Stimulated activated CD8-positive, alpha-beta memory T cell treated with anti-CD3 and anti-CD28 coated beads, Interleukin-12 subunit alpha, Interleukin-12 subunit beta, amount 100 ng/mL, for 1 hour (primary cell): ENCODE results near the gene TLX2.

ENCODE experiments used
- DNase-seq: peaks from one replicate; pipeline ENCODE4 v3.0.0-alpha.2; 2020; ENCODE audit warnings: low read depth

TLX2 gene

DNA sequence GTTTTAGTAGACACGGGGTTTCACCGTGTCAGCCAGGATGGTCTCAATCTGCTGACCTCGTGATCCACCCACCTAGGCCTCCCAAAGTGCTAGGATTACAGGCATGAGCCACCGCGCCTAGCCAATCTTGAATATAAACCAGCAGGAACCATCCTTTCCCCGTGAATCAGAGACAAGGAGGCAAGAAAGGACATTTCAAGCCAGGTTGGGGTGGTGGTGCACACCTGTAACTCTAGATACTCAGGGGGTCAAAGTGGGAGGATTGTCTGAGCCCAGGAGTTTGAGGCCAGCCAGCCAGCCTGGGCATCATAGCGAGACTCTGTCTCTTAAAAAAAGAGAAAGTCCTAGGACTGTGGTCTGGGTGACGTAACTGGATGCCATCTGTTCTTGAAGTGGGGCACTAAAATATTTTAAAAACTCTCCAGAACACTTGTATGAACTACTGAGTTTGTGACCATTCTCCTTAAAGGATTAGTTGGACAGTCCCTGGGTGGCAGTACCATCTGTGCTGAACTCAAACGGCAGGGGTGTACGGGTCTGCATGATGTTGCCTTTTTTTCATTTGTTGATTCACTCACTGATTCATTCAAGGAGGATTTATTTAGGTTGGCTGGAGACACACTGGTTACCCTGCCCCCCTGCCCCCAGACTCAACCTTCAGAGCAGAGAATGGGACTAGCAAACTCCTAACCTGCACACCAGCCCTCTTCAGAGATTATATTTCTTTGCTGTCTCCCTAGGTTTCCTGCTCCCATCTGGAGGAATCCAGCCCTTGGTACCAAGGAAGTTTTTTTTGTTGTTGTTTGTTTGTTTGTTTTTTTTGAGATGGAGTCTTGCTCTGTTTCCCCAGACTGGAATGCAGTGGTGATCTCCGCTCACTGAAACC lies 2.9 kb upstream of the TLX2 start:
- DNase-seq: no peak

DNA sequence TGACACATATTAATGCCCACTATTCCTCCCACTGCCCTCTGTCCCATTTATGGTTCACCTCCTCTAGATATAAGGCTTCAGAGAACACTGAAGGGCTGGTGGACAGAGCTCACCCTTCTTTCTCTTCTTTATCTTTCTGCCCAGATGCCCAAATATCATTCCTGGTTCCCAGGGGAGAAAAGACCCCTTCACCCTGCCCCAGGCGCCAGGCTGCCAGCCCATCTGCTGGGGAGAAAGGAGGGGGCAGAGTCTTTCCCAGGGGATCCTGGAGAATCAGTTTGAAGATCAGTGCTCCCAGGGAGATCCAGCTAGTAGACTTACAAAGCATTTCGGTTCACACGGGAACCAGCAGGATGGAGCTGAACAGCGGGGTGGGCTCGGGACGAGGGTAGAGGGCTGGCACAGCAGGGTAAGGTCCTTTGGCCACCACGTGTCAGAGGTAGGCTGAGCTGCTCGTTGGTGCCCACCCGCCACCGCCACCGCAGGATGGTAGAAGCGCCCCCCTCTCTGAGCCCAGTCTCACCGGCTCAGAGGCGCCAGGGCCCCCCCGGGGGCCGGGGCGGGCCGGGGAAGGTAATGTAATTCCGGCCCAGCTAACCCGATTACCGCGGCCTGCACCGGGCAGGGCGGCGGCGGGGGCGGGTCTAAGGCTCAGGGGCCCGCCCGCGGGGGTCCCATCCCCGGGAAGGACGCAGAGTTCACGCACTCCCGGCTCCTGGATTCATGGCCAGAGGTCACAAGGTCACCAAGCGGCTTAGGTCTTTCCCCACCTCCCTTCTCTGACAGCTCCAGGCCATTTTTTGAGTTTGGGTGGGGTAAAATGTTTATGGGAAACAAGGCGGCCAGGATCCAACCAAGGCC lies 1.3 kb upstream of the TLX2 start:
- no peak for DNase-seq

DNA sequence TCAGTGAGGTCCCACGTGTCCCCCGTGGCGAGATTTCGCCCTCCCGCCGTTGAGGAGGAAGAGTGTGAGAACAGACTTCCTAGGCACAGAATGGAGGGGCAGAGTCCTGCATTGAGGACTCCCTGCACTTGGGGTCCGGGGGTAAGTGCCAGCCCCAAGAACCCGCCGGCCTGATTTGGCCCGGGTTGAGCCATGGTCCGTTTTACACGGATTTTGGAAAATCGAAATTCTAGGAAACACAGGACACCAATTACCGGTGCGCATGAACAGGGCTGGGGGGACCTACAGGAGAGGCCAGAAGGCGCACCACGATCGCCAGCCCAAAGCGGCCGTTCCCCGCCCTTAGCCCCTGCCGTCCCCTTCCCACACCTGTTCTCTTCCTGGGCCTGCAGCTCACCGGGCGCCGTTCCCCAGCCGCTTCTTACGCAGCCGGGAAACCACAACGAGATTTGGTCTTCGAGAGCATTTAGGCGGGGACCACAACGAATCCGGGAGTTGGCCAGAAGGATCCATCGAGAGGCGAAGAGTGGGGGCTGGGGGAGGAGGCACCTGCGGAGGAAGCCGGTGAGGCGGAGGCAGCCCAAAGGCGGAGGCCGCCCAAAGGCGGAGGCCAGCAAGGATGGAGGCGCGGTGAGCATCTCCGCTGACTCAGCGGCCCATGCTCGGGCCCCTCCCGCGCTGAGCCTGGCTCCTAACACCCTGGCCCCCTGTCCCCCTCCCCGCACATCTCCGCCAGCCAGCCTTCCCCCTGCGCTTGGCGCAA lies 464 bp upstream of the TLX2 start:
- DNase-seq: no peak

DNA sequence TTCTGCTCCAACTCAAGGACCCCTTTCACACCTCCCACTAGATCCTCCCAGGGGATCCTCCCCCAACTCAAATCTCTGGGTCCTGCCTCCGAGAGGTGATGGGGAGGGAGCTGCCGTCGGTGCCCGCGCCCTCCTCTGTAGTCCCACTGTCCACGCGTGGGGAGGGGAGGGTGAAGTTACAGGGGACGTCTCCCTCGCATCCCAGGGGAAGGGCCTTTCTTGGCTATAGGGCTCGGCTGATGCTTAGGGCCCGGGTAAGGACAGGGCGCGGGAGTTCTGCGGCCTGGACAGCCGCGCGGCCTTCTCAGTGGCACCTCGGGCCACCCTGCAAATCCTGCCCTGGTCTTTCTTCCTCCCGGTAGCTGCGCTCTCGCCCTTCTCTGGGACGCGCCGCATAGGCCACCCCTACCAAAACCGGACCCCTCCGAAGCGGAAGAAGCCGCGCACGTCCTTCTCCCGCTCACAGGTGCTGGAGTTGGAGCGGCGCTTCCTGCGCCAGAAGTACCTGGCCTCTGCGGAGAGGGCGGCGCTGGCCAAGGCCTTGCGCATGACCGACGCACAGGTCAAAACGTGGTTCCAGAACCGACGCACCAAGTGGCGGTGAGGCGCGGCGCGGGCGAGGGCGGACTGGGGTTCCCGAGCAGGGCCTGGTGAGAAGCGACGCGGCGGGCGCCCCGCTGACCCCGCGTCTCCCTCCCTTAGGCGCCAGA lies 1.2 kb downstream of the TLX2 start:
- no peak for DNase-seq

DNA sequence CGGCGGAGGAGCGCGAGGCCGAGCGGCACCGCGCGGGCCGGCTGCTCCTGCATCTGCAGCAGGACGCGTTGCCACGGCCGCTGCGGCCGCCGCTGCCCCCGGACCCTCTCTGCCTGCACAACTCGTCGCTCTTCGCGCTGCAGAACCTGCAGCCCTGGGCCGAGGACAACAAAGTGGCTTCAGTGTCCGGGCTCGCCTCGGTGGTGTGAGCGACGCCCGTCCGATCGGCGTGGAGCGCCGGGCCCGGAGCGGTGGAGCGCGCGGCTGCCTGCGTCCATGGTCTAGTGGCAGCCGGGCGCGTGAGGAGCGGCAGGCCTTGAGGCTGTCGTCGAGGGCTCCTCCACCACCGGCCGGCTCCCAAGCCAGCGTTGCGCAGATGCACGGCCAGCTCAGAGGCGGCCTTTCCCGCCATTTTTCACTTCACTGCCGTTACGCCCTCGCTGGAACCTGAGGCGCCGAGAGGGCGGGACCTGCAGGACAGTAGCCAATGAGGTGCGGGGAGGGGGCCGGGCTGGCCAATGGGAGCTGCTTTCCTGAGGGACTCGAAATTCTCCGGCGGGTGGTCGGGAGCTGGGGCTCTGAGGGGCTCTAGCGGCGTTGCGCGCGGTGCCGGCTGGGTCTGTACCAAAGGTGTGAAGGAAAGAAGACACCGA lies 1.9 kb downstream of the TLX2 start:
- peak; percentile 50 for DNase-seq

DNA sequence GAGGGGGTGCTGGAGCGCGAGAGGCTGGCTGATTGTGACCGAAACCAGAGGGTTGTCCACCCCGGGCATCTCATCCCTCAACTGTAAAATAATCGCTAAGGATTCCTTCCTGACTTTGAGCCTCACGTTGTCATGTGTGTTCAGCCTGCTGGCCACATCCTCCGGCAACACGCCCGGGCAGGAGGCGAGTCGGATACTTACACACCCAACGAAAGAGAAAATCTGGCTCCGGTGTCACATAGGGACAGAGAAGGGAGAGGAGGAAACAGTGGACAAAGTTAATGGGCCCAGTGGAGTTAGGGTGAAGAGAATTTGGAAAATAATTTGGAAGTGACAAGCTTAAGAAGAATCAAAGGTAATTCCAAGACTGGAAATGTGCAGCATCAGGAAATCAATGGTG lies 2.4 kb downstream of the TLX2 start:
- DNase-seq: no peak

DNA sequence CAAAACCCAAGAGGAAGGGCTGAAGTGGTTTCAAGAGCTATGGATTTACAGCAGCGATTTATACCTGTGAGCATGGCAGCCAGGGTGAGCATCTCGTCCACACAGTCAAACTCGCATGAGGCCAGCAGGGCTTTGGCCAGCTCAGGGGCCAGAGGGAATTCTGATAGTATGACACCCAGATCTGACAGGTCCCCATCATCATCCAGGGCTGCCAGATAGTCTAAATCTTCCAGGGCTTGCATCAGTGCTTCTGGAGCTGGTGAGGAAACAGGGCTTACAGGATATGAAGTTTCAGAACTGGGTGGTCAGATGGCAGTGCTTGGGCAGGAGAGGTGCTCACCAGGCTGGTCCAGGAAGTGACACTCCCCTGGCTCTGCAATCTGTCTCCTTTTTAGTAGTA lies 8.3 kb downstream of the TLX2 start:
- no peak for DNase-seq

DNA sequence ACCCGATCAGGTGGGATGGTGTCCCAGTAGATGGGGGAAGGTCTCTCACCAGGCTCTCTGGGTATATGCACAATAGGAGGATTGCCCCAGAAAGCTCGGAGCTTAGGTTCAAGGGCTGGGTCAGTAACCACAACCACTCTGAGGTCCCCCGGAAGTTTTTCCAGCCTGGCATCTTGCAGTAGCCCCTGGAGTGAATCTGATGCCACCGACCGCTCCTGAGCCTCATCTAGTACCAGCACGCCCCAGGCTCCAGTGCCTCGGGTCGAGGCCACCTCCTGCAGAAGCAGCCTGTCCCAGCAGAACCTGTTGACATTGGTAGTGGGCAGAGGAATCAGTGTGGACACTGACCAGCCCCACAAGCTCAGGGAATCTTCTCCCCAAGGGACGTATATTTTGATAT lies 9.8 kb downstream of the TLX2 start:
- no peak for DNase-seq

DNA sequence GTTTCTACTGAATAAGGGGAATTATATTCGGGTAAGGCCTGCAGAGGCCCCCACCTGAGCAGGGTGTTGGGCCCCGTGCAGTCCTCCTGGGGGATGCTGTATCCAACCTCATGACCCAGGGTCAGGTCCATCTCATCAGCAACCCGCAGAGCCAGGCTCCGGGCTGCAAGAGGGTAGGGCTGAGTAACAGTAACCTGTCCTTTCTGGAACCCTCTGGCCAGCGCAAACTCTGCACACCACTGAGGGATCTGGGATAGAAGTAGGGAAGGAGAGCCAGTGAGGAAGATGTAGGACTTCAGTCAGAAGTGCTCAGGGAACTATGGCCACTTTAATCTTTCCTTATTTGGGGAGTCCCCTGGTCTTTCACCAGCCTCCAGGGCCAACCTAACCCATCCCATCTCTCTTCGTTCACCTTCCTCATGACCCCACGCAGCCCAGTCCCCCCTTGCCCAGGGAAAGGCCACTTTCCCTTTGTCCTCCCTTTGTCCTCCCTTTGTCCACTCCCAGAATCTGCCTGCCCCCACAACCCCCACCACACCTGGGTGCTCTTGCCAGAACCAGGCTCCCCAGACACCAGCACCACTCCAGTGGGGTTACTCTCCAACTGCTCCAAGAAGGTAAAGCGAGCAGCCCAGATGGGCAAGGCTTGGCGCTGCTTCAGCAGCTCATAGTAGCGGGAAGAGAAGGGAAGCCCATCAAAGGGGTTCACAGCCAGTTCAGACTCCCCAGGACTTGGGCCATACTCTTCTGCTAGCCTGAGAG lies 10.9 kb downstream of the TLX2 start:
- DNase-seq: no peak

DNA sequence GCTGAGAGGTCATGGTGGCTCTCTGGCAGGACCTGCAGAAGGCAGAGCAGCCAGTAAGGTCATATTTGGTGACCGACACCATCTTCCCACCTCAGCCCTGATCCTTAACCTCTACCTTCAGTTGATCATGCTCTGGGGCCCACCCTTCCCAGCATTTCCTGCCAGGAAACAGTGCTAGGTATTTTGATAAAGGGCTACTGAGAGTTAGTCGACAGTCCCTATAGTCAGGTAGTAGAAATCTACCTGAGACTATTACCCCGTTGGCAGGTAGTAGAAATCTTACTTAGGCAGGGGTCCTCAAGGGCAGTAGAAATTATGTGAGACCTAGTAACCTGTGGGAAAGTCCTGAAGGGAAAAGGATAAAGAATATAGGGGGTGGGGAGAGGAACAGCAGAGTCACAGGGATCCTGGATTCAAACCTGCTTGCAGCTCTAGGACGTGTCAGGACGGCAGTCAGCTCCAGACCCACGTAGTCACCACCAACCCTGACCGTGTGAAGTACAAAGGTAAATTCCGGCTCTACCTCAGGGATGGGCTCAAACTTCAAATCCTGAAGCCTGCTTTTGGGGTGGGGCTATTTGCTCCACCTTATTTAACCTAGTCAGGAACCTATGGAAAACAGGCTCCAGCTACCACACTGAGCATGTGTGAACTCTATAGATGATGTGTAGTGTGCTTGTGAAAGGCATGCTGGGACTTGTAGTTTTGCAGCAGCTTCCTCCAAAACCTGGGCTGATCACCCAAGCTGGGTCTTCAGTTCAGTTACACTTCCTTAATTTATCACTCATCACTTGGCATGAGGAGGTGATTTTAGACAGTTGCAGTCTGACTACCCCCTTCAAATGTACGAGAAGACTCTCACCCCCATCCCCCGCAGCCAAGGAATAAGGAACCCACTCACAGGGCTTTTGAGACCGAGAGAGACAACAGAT lies 11.7 kb downstream of the TLX2 start, which contains the start of gene DQX1:
Gene DQX1 (minus strand): TSS at position 515 of the 932 bp plus-strand sequence. CDS start 502 bp downstream, at position 13.
- no peak for DNase-seq

DNA sequence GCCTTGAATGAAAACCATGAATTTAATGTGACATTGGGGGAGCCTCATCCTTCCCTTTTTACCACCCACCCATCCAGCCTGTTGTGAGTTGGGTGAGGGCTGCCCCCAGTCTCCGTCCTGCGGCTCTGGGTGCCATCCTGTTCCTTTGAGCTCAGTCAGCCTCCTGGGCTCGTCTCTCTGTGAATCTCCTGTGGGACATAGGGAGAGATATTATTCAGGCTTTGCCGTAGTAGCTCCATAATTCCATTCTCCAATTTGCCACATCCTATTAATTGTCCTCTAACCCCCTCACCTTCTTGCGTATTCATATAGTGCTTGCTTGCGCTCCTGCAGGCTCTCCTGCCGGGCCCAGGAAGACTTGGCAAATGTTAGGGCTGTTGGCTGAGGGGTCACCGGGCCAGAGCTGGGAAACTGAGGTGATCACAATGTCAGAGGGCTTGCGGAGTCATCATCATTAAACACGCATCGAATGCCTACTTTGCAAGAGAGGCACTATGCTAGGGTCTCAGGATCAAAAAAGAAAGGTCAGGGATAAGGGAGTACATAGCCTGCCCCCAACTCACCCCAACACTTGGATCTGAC lies 12.5 kb downstream of the TLX2 start:
- no peak for DNase-seq

DNA sequence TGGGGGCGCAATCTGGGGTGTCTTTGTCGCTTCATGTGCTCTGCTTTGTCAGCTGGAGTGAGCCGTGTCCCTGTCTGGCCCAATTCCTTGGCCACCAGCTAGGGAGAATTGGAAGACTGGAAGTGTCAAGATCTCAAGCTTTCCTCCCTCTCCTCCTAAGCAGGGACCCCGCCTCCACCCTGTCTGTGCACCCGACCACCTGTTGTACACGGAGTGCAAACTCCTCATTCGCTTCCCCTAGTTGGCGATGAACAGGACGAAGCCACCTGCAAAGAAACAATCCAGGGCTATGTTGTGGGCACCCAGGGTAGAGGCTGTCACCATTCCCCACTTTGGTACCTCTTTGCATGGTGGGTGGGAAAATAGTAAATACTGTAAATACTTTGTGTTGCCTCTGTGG lies 13.5 kb downstream of the TLX2 start:
- no peak for DNase-seq

DNA sequence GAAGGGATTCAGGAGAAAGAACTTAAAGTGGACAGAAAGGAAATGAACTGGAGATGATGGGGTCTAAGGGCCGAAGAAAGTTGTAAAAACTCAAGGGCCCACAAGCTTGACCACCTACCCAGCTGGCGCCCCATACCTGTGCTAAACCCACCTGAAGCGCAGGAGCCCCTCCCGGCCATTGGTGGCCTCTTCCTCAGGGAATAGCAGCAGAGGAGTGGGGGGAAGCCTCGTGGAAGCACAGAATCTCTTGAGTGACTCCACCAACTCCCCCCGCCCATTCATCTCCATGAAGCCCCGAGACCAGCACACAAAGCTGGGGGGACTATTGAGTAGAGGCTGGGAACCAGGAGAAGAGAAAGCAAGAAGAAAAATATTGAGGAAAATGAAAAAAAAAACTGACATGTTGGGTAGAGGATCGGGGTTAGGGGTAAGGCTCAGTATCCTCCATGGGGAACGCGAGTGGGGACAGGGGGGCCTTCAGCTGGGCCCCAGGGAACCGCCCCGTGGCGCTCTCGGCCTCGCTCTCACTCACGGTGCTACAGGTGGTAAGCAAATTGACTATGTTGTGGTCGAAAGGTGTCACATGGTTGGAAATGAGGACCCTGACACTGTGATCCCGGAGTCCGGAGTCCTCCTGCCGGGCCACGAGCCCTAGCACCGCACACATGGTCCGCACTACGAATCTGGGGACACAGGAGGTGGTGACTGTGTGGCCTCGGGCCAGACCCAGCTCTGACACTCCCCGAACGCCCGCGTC lies 14.5 kb downstream of the TLX2 start:
- no peak for DNase-seq

DNA sequence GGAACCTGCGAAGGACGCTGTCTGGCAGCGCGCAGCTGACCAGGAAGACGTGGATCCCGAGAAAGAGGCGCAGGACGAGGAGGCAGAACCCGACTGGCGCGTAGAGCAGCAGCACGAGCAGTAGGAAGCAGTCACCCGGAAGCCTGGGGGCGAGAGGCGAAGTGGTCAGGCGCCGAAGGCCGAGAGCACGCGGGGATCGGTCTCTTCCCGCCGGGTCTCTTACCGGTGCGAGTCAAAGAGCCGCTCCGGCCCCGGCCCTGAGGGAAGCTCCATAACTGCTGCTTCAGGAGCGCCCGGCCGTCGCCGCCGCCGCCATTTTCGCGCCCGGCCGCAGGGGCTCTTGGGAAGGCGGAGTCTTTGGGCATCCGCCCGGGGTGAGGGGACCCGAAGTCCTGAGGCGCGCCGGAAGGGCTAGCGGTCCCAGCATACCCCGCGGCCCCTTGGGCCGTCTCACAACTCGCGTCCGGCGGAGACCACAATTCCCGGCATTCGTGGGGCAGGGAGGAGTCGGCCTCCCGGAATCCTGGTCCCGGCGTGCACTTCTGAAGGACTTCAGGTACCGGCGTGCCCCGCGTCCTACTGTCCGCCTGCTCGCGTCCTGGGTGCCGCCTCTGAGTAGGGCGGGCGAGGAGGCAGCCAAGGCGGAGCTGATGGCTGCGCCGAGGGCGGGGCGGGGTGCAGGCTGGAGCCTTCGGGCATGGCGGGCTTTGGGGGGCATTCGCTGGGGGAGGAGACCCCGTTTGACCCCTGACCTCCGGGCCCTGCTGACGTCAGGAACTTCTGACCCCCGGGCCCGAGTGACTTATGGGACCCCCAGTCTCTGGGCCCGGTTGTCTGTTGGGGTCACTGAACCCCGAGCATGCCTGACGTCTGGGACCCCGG lies 15.3 kb downstream of the TLX2 start, which contains the start of the genes AUP1 and HTRA2:
Gene AUP1 (minus strand): TSS at position 350 of the 882 bp plus-strand sequence. CDS start 77 bp downstream, at position 273.
Gene HTRA2 (plus strand): TSS at position 577 of the 882 bp plus-strand sequence. CDS start 74 bp downstream, at position 651.
- DNase-seq: peak; percentile 70

DNA sequence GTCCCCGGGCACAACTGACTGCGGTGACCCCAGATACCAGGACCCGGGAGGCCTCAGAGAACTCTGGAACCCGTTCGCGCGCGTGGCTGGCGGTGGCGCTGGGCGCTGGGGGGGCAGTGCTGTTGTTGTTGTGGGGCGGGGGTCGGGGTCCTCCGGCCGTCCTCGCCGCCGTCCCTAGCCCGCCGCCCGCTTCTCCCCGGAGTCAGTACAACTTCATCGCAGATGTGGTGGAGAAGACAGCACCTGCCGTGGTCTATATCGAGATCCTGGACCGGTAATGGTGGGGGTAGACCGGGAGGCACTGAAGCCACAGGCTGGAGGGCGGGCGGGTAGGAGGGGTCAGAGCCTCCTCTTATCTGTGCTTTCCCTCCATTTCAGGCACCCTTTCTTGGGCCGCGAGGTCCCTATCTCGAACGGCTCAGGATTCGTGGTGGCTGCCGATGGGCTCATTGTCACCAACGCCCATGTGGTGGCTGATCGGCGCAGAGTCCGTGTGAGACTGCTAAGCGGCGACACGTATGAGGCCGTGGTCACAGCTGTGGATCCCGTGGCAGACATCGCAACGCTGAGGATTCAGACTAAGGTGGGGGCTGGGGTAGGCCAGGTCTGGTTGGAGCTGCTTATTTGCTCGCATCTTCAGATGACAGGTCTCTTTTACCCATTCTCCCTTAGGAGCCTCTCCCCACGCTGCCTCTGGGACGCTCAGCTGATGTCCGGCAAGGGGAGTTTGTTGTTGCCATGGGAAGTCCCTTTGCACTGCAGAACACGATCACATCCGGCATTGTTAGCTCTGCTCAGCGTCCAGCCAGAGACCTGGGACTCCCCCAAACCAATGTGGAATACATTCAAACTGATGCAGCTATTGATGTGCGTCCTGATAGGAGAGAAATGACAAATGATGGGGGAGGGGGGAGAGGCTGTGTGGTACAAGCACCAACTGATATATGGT lies 16.3 kb downstream of the TLX2 start:
- no peak for DNase-seq

DNA sequence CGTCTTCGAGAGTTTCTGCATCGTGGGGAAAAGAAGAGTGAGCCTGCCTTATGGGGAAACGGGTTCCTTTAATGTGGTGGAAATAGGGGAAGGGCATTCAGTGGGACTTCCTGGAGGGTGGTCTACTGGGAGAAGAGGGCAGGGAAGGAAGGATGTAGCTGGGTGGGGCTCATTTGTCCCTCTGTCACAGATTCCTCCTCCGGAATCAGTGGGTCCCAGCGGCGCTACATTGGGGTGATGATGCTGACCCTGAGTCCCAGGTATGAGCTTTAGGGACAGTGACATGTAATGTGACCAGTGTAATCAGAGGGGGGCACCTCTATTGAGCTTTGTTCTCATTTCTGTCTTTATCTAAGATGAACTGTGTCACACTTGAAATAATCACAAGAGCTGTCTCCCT lies 17.4 kb downstream of the TLX2 start:
- DNase-seq: no peak
